Activated naive CD4-positive, alpha-beta T cell treated with anti-CD3 and anti-CD28 coated beads for 36 hours (primary cell): ENCODE data around the gene SOAT2. TPM values are rescaled to one million over a fixed set of nuclear protein-coding genes. Genes with fewer than 3 reads are reported as not detected.
A peak's percentile ranks its signal among the peaks of the same experiment; 100 is the strongest.

Experiments used
- CTCF ChIA-PET: fragments of 350-600 bp; sonication (Branson Sonifier 250); formaldehyde crosslinking; loops from one replicate; lab custom pipeline; 2021; ENCODE audit warnings: antibody characterized with exemption; lab: Charles Lee
- DNase-seq: peaks from one replicate; pipeline ENCODE4 v3.0.0-alpha.2; 2020
- H3K27ac Mint-ChIP-seq: one replicate; pipeline ENCODE4 v1.8.0; 2021; ENCODE audit warnings: mild to moderate bottlenecking, mixed read lengths
- H3K27me3 Mint-ChIP-seq: one replicate; pipeline ENCODE4 v1.8.0; 2021; ENCODE audit warnings: low read depth, mixed read lengths
- H3K36me3 Mint-ChIP-seq: one replicate; pipeline ENCODE4 v1.8.0; 2021; ENCODE audit warnings: low read depth, mixed read lengths
- H3K4me1 Mint-ChIP-seq: one replicate; pipeline ENCODE4 v1.8.0; 2021; ENCODE audit warnings: low read depth, mixed read lengths
- H3K4me3 Mint-ChIP-seq: one replicate; pipeline ENCODE4 v1.8.0; 2021; ENCODE audit warnings: mild to moderate bottlenecking, moderate library complexity, mixed read lengths
- H3K9me3 Mint-ChIP-seq: one replicate; pipeline ENCODE4 v1.8.0; 2021; ENCODE audit warnings: mixed read lengths
- intact Hi-C: fragments of 100-400 bp; cut with micrococcal nuclease; formaldehyde crosslinking; loops from one replicate; pipeline ENCODE4 v1.15.1; 2023
- total RNA-seq, 2 experiments: library from RNA; stranded (reverse); gene quantifications; one replicate each; pipeline ENCODE4 v1.2.3, GENCODE V29; 2021

SOAT2 gene
- total RNA-seq, 2 experiments from 2014 or later = 0.74 to 0.81 TPM

DNA sequence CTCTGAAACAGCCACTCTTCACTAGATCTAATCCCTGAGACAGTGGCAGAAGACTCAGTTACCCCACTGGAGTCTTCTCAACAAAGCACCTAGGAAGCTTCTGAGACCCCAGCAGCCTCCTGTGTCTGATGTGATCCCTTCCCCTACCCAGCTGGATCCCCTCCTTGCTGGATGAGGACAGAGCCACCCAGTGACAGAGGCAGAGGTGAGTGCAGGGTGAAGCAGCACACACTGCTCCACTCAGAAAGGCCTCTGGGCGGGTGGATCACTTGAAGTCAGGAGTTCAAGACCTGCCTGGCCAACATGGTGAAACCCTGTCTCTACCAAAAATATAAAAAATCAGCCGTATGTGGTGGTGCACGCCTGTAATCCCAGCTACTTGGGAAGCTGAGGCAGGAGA lies 26.8 kb upstream of the SOAT2 start:
- peaks cover 33% of the 10 kb centered on the region for H3K4me1 Mint-ChIP-seq
- DNase-seq = no peak
- intact Hi-C loops = no loop called here
- peaks cover 18% of the 10 kb centered on the region for H3K36me3 Mint-ChIP-seq
- H3K27me3 Mint-ChIP-seq = no peaks in the 10 kb centered on the region
- H3K4me3 Mint-ChIP-seq = no peak overlapping the region
- no peaks in the 10 kb centered on the region for H3K9me3 Mint-ChIP-seq
- CTCF ChIA-PET = interaction anchor here (2.0 to 19.4 kb wide), 3 partner anchors 10 to 25 kb away, joined by 7 to 360 read pairs (median 80); partner anchors contain the start of genes IGFBP6 and SOAT2
- H3K27ac Mint-ChIP-seq = no peak overlapping the region

- no peaks in the 10 kb centered on the region for H3K27me3 Mint-ChIP-seq
- no peak overlapping the region for H3K27ac Mint-ChIP-seq
- intact Hi-C loops = no loop called here
- H3K36me3 Mint-ChIP-seq = peaks cover 16% of the 10 kb centered on the region
- no peak for DNase-seq
- CTCF ChIA-PET = interaction anchor here (2.0 to 19.4 kb wide), 3 partner anchors 11 to 24 kb away, joined by 7 to 360 read pairs (median 80); partner anchors contain the start of genes IGFBP6 and SOAT2
- H3K4me1 Mint-ChIP-seq = peaks cover 33% of the 10 kb centered on the region
- H3K4me3 Mint-ChIP-seq = no peak overlapping the region
- no peaks in the 10 kb centered on the region for H3K9me3 Mint-ChIP-seq
These were observed 26.3 kb upstream of the SOAT2 start for GRCh38 chr12:53077030-53077429.

- H3K4me3 Mint-ChIP-seq = peak overlapping the region; percentile 88
- peaks cover 11% of the 10 kb centered on the region for H3K36me3 Mint-ChIP-seq
- DNase-seq = peak; percentile 52
- H3K27me3 Mint-ChIP-seq = no peaks in the 10 kb centered on the region
- H3K4me1 Mint-ChIP-seq = peaks cover 37% of the 10 kb centered on the region
- H3K27ac Mint-ChIP-seq = peak overlapping the region; percentile 85
- CTCF ChIA-PET = interaction anchor here (1.1 to 19.4 kb wide), 4 partner anchors 12 to 266 kb away, joined by 3 to 360 read pairs (median 42); partner anchors contain the start of genes IGFBP6 and SOAT2
- H3K9me3 Mint-ChIP-seq = no peaks in the 10 kb centered on the region
- intact Hi-C loops = loop anchor here (1.0 to 2.0 kb wide), 7 partner anchors 21 to 648 kb away; partner anchors contain the start of genes CALCOCO1, CSAD, EIF4B and PFDN5
These were observed 24.7 kb upstream of the SOAT2 start for GRCh38 chr12:53078425-53079225.

GRCh38 chr12:53079226-53080117 lies 23.8 kb upstream of the SOAT2 start, which contains the start of gene SPRYD3:
TSS of gene SPRYD3 (minus strand) at chr12:53079390. CDS start at chr12:53079333, 57 bp downstream.
- Mint-ChIP-seq H3K9me3 (no peaks in the 10 kb centered on the region), H3K27me3 (no peaks in the 10 kb centered on the region), H3K36me3 (peaks cover 4% of the 10 kb centered on the region), H3K4me3 (peak within 1 kb of the TSS; percentile 88), H3K27ac (peak within 1 kb of the TSS; percentile 85), H3K4me1 (peaks cover 31% of the 10 kb centered on the region)
- intact Hi-C loops = loop anchor here (1.0 to 2.0 kb wide), 7 partner anchors 20 to 647 kb away; partner anchors contain the start of genes CALCOCO1, CSAD, EIF4B and PFDN5
- CTCF ChIA-PET = interaction anchor here (0.8 to 19.4 kb wide), 6 partner anchors 13 to 266 kb away, joined by 3 to 360 read pairs (median 3); partner anchors contain the start of genes IGFBP6 and SOAT2
- DNase-seq = peak; percentile 98

DNA sequence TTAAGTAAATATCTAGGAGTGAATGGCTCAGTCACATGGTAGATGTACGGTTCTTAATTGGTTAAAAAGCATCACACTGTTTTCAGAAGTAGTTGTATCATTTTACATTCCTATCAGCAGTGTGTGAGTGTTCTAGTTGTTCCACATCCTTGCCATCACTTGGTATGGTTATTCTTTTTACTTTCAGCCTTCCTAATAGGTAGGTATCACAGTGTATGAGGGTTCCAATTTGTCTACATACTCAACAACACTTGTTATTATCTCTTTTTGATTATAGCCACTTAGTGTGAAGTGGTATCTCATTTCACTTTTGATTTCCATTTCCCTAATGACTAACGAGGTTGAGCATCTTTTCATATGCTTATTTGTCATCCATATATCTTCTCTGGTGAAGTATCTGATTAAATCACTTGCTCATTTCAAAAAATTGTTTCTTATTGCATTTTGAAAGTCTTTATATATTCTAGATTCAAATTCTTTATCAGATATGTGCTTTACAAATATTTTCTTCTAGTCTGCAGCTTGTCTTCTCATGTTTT lies 20.6 kb upstream of the SOAT2 start:
- intact Hi-C loops = no loop called here
- no peak overlapping the region for H3K4me3 Mint-ChIP-seq
- H3K27me3 Mint-ChIP-seq = no peaks in the 10 kb centered on the region
- H3K9me3 Mint-ChIP-seq = no peaks in the 10 kb centered on the region
- peaks cover 23% of the 10 kb centered on the region for H3K4me1 Mint-ChIP-seq
- peak overlapping the region; percentile 47 for H3K27ac Mint-ChIP-seq
- no peak for DNase-seq
- no peaks in the 10 kb centered on the region for H3K36me3 Mint-ChIP-seq
- CTCF ChIA-PET = interaction anchor here (0.6 to 8.2 kb wide), 3 partner anchors 16 to 340 kb away, joined by 3 to 80 read pairs (median 20); no protein-coding TSS in a partner anchor

- Mint-ChIP-seq H3K4me1 (peaks cover 7% of the 10 kb centered on the region), H3K4me3 (no peak overlapping the region), H3K27ac (no peak overlapping the region), H3K27me3 (no peaks in the 10 kb centered on the region), H3K36me3 (no peaks in the 10 kb centered on the region), H3K9me3 (no peaks in the 10 kb centered on the region)
- DNase-seq = no peak
- CTCF ChIA-PET = interaction anchor here (0.6 to 3.0 kb wide), 4 partner anchors 13 to 69 kb away, joined by 3 to 19 read pairs (median 4); no protein-coding TSS in a partner anchor
- intact Hi-C loops = no loop called here
These were observed 16.9 kb upstream of the SOAT2 start for GRCh38 chr12:53086361-53086760.

- Mint-ChIP-seq H3K27ac (no peak overlapping the region), H3K27me3 (no peaks in the 10 kb centered on the region), H3K4me1 (no peaks in the 10 kb centered on the region), H3K4me3 (no peak overlapping the region), H3K36me3 (no peaks in the 10 kb centered on the region), H3K9me3 (no peaks in the 10 kb centered on the region)
- DNase-seq = no peak
- CTCF ChIA-PET = interaction anchor here (1.0 to 1.7 kb wide), 2 partner anchors 12 to 24 kb away, joined by 4 to 6 read pairs; no protein-coding TSS in a partner anchor
- intact Hi-C loops = no loop called here
These were observed 13.2 kb upstream of the SOAT2 start for GRCh38 chr12:53090105-53090504.

GRCh38 chr12:53090554-53090953 lies 12.7 kb upstream of the SOAT2 start:
- H3K27ac Mint-ChIP-seq = no peak overlapping the region
- CTCF ChIA-PET = interaction anchor here (1.0 to 1.7 kb wide), 2 partner anchors 12 to 25 kb away, joined by 4 to 6 read pairs; no protein-coding TSS in a partner anchor
- no peak for DNase-seq
- H3K9me3 Mint-ChIP-seq = no peaks in the 10 kb centered on the region
- intact Hi-C loops = no loop called here
- no peaks in the 10 kb centered on the region for H3K4me1 Mint-ChIP-seq
- no peaks in the 10 kb centered on the region for H3K27me3 Mint-ChIP-seq
- H3K4me3 Mint-ChIP-seq = no peak overlapping the region
- no peaks in the 10 kb centered on the region for H3K36me3 Mint-ChIP-seq

- CTCF ChIA-PET = interaction anchor here (4.6 kb wide), 1 partner anchor 25 kb away, joined by 22 read pairs; no protein-coding TSS in a partner anchor
- Mint-ChIP-seq H3K36me3 (no peaks in the 10 kb centered on the region), H3K27me3 (peaks cover under 1% of the 10 kb centered on the region), H3K27ac (no peak overlapping the region), H3K9me3 (no peaks in the 10 kb centered on the region), H3K4me3 (no peak overlapping the region), H3K4me1 (peaks cover under 1% of the 10 kb centered on the region)
- DNase-seq = no peak
- intact Hi-C loops = no loop called here
These were observed 11.5 kb upstream of the SOAT2 start for GRCh38 chr12:53091756-53092155.

- no peaks in the 10 kb centered on the region for H3K36me3 Mint-ChIP-seq
- peaks cover 6% of the 10 kb centered on the region for H3K27me3 Mint-ChIP-seq
- CTCF ChIA-PET = interaction anchor here (1.4 to 4.6 kb wide), 2 partner anchors 27 to 29 kb away, joined by 3 to 22 read pairs; no protein-coding TSS in a partner anchor
- H3K9me3 Mint-ChIP-seq = no peaks in the 10 kb centered on the region
- H3K4me3 Mint-ChIP-seq = no peak overlapping the region
- no peak overlapping the region for H3K27ac Mint-ChIP-seq
- no peak for DNase-seq
- peaks cover 16% of the 10 kb centered on the region for H3K4me1 Mint-ChIP-seq
- intact Hi-C loops = no loop called here
These were observed 9.4 kb upstream of the SOAT2 start for GRCh38 chr12:53093777-53094393.

DNA sequence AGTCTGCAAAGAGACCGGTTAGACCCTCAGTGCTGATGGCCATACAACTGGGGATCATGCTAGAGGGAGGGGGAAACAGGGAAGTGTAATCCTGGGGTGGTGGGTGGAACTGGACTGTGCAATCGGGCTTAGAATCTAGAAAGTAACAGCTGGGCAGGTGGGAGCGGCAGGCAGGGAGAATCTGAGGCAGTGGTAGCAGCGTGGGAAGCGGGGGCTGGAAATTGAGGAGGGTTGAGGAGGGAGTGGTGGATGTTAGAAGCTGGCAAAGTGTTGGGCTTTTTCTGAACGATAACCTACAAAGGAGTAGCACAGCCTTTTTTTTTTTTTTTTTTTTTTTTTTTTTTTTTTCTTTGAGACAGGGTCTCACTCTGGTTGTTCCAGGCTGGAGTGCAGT lies 8.9 kb upstream of the SOAT2 start:
- Mint-ChIP-seq H3K4me3 (no peak overlapping the region), H3K27me3 (peaks cover 6% of the 10 kb centered on the region)
- intact Hi-C loops = no loop called here

More for the DNA sequence above, 8.9 kb upstream of the SOAT2 start:
- Mint-ChIP-seq H3K4me1 (peaks cover 21% of the 10 kb centered on the region), H3K9me3 (no peaks in the 10 kb centered on the region), H3K36me3 (no peaks in the 10 kb centered on the region), H3K27ac (no peak overlapping the region)
- no peak for DNase-seq
- CTCF ChIA-PET = interaction anchor here (1.0 to 4.6 kb wide), 3 partner anchors 10 to 30 kb away, joined by 3 to 22 read pairs (median 4); no protein-coding TSS in a partner anchor
